ENCODE data around the gene PRMT7.

The PRMT7 gene

DNA sequence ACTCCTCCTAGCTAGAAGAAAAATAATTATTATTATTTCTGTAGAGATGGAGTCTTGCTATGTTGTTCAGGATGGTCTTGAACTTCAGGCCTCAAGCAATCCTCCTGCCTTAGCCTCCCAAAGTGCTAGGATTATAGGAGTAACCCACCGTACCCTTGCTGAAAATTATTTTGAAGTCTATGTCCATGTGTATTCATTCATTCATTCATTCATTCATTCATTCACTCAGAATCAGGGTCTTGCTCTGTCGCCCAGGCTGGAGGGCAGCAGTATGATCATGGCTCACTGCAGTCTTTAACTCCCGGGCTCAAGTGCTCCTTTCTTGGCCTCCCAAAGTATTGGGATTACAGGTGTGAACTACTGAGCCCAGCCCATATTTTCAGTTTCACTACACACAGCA, 4.2 kb upstream of the PRMT7 start:
- no peak for DNase-seq (ENCODE audit: low spot score)

DNA sequence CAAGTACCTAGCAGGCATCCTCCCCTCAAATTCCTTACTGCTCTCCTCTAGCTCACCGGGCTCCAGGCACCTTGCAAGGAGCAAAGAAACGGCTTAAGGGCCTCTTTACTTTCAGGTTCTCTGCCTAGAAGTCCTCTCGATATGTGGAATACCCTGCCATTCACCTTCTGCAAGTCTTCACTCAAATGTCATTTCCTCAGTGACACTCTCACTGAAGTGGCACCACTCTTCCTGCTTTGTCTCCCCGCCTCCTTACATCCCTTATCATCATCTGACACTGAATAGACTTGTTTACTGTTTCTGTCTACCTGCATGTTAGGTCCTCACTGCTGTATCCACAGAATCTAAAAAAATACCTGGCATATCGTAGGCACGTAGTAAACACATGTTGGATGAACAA, 1.0 kb upstream of the PRMT7 start:
- no peak for DNase-seq (ENCODE audit: low spot score)

DNA sequence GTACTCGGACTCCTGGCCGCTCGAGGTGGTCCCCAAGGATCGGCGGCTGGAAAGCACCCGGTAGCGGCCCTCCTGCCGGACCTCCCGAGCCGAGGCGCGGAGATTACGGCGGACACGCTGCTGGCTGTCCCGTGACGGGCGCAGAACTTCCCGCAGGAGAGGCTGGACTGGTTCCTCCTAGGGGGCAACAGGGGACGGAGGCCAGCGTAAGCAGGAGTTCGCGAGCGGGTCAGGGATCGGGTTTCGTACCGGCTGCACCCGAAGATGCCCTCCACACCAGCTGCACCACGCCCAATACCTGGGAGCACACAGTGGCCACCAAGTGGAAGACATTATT, 414 bp upstream of the PRMT7 start:
- peak; percentile 61 for DNase-seq (ENCODE audit: low spot score)

DNA sequence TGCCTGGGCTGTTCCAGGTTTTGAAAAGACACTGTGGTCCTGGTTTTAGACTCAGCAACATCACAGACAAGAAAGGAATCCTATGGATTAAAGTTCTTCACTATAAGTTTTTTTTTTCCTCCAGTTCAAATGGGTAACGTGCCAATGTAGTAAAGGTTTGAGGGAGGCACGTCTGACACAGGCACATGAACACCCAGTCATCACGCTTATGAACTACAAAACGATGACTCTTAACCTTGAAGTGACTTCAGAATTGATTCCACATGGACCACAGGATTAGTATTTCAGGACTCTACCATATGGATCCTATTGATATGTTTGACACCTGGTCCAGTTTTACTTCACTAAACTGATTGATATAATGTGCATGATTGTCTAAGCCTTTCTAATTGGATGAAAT, 2.3 kb downstream of the PRMT7 start:
- no peak for DNase-seq (ENCODE audit: low spot score)

DNA sequence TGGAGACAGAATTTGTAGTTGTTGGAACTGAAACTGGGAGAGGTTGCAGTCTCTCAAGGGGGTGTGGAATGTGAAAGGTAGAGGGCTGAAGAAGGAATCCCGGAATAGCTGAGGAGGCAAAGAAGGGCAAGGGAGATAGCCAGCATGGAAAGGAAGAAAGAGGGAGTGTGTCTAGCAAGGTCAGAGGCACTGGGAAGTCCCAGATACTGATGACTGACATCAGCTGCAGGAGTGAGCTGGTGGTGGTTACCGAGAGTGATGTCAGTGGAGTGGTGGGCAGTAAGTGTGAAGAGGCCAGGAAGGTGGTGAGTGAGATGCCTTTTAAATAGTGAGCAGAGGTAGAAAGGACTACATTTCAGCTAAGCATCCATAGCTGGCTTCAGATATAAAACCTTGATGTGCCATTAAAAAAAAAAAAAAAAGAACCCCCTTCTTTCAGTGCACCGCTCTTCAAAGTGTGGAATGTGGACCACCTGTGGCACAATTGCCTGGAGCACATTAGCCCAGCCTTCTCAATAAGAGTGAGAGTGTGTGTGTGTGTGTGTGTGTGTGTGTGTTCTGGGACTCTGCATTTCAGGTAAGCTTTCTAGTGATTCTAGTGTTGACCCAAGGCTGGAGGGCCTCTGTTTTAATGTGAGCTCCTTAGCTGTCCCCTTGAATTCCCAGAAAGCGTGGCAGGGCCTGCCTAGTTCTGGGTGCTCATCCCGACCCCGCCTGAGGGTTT, 8.5 kb downstream of the PRMT7 start:
- DNase-seq (ENCODE audit: low spot score), result no peak

DNA sequence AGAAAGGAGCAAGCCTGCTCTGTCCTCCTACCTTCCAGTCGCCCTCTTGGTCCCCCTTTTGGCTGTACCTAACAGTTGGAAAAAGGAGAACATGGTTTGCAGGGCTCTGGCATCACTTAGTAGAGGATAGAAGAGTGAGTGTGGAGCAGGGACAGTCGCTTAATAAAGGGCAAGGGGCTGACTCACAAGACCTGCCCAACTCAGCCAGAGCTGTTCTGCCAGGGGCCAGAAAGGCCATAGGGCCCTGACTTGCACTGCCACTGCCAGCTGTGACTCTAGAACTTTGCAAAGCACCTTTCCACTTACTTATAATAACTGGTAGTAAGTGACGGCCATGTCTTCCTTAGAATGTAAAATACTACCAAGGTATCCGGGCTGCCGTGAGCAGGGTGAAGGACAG, 13.5 kb downstream of the PRMT7 start:
- DNase-seq (ENCODE audit: low spot score), result no peak

DNA sequence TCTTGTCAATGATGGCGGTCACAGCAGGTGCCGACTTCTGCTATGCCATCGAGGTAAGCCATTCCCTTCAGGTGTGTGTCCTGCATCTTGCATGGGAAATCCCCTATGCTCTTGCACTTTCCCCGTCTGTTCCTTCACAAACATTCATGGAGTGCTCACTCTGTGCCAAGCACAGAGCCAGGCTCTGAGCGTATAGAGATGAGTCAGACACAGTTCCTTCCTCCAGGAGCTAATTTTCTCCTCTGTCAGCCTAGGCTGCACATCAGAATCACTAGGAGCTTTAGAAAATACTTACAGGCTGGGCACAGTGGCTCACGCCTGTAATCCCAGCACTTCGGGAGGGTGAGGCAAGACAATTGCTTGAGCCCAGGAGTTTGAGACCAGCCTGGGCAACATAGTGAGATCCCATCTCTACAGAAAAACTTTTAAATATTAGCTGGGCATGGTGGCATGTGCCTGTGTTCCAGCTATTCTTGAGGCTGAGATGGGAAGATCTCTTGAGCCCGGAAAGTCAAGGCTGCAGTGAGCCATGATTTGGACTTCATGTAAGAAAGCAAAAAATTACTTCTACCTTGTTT, 14.1 kb downstream of the PRMT7 start:
- no peak for DNase-seq (ENCODE audit: low spot score)

DNA sequence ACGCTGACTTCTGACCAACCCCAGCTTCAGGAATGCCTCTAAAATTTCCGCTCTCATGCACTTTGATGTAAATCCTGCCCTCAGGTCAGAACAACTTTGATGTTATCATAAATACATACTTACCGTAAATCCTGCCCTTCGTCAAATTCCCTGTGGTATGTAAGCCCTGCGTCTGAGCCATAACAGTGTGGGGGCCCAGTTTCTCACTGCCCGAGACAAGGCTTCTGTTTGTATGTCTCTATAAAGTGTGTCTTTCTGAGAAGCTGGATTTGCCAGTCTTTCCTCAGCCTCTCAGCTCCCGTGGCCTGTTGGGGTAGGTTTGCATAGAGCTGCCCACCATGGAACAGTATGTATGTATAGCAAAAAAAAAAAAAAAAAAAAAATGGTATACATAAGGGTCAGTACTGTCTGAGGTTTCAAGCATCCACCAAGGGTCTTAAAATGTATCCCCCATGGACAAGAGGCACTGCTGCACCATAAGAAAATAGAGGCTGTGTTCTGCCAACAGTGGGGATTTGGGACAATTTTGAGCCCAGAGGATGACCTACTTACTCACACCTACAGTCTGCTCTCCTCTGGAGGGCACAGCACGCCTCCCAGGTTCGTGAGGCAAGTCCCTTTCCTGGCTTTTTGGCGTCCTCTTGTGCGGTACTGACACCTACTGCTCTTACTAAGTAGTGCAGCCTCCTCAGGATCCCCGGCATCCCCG, 17.5 kb downstream of the PRMT7 start:
- peak; percentile 94 for DNase-seq (ENCODE audit: low spot score)

DNA sequence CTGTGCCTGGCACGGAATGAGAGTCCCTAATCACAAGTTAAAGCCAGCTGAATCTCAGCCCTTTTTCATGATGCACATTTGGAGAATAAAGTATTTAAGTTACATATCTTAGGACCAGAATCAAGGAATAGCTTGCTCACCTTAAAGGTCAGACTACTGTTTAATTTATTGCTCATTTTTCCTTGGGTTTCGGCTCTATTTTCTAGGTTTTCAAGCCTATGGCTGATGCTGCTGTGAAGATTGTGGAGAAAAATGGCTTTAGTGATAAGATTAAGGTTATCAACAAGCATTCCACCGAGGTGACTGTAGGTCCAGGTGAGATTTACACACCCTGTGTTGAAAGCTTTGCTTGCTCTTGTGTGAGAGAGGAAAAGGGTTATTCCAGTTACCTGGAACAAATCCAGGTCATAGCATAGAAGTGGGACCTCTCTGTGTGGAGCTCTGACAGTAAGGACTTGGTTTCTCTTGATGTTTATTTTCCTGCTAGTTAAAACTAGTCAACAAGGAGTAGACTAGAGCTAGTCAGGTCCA, 18.1 kb downstream of the PRMT7 start:
- DNase-seq (ENCODE audit: low spot score), result no peak

DNA sequence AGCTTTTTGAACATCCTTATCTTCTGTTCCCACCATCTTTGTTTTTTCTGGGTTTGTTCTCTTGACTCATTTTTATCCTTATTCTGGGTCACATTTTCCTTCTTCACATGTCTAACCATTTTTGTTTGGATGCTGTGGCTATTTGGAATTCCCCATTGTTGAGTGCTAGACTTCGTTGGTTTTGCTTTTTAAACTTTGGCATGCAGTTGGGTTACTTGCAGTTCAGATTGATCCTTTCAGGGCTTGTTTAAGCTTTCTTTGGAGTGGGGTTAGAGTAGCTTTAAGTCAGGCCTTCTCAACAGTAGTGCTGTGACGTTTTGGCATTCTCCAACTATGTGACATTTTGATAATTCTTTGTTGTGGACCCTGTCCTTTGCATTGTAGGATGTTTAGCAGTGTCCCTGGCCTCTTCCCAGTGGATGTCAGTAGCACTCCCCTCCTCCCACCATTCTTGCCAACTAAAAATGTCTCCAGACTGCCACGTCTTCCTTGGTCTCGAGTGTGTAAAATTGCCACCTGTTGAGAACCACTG, 21.1 kb downstream of the PRMT7 start:
- no peak for DNase-seq (ENCODE audit: low spot score)

DNA sequence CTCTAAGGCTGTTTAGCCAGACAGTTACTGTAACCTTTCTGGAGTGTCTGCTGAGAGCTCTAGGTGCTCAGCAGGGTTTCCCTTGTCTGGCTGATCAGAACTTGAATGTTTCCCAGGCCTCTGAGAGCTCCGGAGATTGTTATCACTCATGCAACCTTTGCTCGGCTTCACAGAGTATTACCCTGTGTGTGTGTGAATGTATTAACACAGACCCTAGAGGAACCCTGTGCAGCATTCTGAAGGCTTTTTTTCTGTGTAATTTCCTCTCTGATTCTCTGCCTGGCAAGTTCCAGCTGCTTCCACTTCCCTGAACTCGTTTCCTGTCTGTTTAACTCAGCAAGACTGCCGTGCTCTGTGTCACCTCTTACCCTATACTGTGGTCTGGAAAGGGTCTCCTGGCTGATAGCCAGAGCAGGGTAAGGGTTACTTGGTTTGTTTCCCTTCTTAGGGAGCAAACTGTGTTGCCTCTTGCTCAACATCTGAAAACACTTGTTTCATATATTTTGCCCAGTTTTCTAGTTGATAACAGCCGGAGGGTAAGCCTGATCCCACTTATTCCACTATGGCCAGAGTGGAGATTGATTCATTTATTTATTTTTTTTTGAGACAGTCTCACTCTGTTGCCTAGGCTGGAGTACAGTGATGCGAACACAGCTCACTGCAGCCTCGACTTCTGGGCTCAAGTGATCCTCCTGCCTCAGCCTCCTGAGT, 21.7 kb downstream of the PRMT7 start:
- no peak for DNase-seq (ENCODE audit: low spot score)

DNA sequence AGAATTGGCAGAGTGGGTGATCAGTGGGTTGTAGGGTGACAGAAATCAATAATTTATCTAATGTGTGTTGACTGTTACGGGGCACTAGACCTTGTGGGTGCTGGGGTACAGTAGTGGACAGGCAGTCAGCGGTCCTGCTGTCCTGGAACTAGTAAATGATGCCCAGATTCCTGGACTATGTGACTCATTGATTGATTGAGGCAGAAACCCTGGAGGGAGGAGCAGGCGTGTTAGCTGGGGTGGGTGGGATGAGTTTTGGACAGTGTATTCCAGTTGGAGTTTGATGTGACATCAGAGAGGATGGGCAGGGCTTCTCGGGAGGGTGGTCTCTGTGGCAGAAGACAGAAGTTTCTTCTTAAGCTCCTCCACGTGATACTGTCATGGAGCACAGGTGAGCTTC, 24.4 kb downstream of the PRMT7 start:
- peak; percentile 70 for DNase-seq (ENCODE audit: low spot score)

DNA sequence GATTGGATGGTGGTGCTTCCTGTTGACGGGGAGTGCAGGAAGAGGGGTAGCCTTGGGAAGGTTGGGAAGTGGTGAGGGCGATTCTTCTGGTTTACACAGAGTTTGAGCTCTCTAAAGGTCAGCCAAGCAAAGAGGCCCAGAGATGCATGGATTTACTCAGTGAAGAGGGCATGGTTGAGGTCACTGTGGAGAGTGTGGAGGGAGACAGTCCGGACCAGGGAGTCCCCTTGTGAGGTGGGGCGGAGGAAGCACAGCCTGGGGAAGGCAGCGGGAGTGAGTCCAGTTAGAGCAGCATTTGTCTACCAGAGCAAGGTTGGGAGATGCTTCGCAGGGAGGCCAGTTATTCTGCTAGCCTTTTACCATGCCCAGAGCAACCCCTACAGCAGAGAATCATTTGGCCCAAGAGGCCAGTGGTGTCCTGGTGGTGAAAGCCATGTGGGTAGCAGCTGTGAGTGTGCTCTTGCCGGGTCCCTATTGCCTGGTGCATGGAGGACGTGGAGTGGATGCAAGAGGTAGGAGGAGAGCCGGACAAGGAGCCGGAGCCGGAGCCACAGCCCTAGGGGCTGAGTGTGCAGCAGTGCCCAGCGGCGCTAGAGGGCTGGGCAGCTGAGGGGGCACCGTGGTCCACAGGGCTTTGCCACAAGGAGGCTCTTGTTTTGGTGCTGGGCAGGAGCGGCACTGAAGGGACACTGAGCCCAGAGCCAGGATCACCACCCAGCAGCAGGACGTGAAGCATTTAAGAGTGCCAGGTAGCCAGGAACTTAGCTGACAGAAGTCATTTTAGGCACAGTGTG, 27.7 kb downstream of the PRMT7 start:
- DNase-seq (ENCODE audit: low spot score), result no peak

DNA sequence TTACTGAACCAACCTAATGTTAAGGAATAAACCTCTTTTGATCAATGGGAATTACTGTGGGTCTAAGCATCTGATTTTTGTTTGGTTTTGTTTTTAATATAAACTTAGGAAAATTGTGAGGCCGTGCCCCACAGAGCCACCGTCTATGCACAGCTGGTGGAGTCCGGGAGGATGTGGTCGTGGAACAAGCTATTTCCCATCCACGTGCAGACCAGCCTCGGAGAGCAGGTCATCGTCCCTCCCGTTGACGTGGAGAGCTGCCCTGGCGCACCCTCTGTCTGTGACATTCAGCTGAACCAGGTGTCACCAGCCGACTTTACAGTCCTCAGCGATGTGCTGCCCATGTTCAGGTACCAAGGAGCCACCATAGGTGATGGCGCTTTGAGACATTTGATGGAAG, 28.4 kb downstream of the PRMT7 start:
- DNase-seq (ENCODE audit: low spot score), result no peak

DNA sequence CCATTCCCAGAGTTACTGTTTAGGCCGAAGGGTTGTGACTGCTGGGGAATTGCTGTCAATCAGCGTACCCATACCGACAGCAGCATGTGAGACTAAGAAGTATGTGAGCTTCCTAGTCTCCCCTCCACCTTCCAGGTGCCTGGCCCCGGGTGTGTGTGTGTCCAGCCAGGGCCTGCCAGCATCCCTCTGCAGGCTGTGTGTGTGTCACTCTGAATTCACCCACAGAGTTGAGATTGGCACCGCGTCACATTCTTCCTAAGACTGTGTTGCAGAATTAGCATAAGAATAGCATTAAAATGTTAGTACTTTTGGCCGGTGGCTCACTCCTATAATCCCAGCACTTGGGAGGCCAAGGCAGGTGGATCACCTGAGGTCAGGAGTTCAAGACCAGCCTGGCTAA, 31.8 kb downstream of the PRMT7 start:
- no peak for DNase-seq (ENCODE audit: low spot score)

DNA sequence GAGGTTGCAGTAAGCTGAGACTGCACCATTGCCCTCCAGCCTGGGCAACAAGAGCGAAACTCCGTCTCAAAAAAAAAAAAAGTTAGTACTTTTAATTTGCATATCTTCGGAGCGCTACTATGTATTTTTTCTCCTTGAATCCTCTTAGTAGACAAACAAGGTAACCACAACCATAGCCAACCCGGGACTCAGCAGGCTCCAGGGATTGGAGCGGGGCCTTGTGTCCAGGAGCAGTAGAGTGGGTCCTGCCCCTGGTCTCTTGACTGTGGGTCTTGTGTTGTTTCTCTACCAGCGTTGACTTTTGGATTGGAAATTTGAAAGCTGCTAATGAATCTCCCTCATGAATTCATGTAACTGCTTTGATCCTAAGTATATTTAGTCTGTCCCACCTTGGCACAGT, 32.3 kb downstream of the PRMT7 start:
- DNase-seq (ENCODE audit: low spot score), result no peak

DNA sequence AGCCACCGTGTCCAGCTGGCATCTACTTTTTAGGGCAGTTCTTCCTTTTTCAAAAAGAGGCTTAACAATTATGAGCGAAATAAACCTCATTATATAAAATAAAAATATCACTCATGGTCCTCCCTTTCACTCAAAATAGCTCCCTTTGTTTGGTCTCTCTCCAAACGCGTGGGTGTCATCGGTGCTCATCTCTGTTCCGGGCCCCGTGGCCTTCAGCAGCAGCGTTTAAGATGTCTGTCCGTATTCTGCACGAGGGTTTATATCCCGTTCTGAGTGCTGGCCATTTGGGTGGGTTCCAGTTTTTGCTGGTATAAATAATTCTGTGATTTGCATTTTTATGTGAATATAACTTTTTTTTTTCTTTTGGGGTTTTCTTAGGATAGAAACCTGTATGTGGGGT, 33.4 kb downstream of the PRMT7 start:
- DNase-seq (ENCODE audit: low spot score), result no peak

DNA sequence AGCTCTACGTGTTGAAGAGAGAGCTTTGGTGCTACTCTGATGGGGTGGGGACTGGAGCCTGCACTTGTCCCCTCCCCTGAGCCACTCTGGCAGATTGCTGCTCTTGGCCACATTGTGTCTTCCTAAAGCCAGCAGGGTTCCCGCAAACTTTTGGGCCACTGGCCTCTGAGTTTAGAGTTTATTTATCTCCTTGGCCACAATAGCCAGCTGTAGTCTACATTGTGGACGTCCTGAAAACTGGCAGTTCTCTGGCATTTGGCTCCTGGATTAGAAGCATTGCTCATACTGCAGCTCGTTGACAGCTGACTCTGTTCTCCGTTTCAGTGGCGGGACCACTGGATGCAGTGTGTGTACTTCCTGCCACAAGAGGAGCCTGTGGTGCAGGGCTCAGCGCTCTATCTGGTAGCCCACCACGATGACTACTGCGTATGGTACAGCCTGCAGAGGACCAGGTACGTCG, 34.6 kb downstream of the PRMT7 start:
- DNase-seq (ENCODE audit: low spot score), result no peak

DNA sequence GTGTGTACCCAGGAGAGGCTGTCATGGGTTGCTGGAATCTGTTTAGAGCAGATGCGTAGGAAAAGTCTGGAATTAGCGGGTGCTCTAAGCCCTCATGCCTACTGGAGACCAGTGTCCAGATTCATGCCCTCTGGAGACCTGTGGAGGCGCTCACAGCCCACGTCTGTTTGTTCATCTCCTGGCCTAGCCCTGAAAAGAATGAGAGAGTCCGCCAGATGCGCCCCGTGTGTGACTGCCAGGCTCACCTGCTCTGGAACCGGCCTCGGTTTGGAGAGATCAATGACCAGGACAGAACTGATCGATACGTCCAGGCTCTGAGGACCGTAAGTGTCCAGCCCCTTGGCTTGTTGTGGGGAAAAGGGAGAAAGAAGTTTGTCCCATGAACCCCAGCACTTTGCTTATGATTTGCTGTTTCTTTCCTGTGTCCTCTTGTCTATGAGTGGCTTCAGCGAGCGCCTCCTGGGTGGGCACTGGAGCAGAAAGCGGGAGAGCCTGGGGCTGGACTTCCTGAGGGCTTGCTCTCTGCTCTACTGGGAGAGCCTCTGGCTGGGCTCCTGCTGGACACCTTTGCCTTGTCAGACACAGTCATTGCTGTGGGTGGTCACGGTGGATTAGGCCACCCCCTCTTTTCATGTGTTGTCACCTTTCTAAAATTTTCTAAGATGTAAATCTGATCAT, 35.3 kb downstream of the PRMT7 start:
- no peak for DNase-seq (ENCODE audit: low spot score)

DNA sequence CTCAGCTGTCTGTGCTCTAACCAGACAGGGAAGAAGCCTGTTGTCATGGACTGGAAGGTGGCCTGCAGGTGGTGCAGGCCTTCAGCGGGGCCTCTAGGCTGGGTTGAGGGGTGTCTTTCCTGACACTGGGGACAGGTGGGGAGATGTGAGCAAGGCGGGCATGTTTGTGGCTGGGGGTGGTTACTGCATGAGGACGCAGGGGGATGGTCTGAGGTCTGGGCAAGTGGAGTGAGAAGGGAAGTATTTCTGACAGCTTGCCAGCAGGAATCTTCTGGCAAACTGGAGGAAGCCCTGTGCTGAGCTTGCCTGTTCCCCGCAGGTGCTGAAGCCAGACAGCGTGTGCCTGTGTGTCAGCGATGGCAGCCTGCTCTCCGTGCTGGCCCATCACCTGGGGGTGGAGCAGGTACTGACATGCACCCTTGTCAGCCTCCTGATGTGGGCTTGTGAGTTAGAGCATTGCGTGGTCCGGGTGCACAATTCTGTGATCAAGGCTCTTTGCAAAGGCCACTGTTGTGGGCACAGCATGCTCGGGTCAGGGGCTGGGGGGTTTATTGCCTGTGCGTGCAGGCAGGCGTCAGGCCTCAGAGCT, 36.2 kb downstream of the PRMT7 start:
- no peak for DNase-seq (ENCODE audit: low spot score)

DNA sequence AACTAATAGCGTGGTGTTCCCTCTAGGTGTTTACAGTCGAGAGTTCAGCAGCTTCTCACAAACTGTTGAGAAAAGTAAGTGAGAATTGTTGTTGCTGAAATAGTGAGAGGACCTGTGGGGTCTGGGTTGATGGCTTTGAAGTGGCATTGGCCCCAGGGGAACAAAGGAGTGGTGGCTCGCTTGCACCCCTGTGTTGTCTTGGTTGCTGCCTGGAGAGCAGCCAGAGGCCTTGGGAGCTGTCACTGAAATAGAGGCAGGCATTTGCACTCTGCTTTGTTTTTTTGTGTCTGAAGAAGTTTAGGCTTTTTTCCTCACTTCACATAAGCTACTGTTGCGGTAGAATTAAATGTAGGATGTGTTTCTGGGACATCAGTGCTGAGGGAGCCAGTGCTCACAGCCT, 36.8 kb downstream of the PRMT7 start:
- DNase-seq (ENCODE audit: low spot score), result no peak

Data from AG20443 (cell line).